Lower lobe of right lung (tissue), 2 donors: Measurements from ENCODE around the gene SLC22A3. TPM values are rescaled to one million over a fixed set of nuclear protein-coding genes. Genes with fewer than 3 reads are reported as not detected.

Experiments used
- ATAC-seq, 2 donors: fragments of 200-7000 bp; cut with Tn5 transposase; one replicate each; pipeline ENCODE4 v1.9.1; 2020 to 2022; ENCODE audit warnings: mild to moderate bottlenecking in 2 of 2, moderate library complexity in 2 of 2
- DNase-seq: peaks from one replicate; pipeline ENCODE4 v3.0.0-alpha.2; 2020
- H3K27ac ChIP-seq: fragments of 200-600 bp; one replicate; pipeline ENCODE4 v1.8.0; 2022
- H3K27me3 ChIP-seq: fragments of 200-600 bp; one replicate; pipeline ENCODE4 v1.8.0; 2022; ENCODE audit warnings: low read depth
- H3K36me3 ChIP-seq: fragments of 200-600 bp; one replicate; pipeline ENCODE4 v1.8.0; 2022; ENCODE audit warnings: mild to moderate bottlenecking
- H3K4me1 ChIP-seq: fragments of 200-600 bp; one replicate; pipeline ENCODE4 v1.8.0; 2022
- H3K4me3 ChIP-seq: fragments of 200-600 bp; one replicate; pipeline ENCODE4 v1.8.0; 2022; ENCODE audit warnings: mild to moderate bottlenecking
- H3K9me3 ChIP-seq: fragments of 200-600 bp; one replicate; pipeline ENCODE4 v1.8.0; 2022
- intact Hi-C: fragments of 100-400 bp; cut with DNase I; formaldehyde crosslinking; loops from one replicate; pipeline ENCODE4 v1.11.0; 2022
- total RNA-seq: library from RNA; stranded (reverse); fragmentation: NEBNext Ultra II Directional; extraction: Animal tissue kit (Norgen Biotek cat#: 25700); gene quantifications from one replicate; pipeline ENCODE4 v1.2.1, GENCODE V29; 2021
- TF ChIP-seq, protein P1 (sequence below): fragments of 200-600 bp; IDR thresholded peaks from one replicate; pipeline ENCODE4 v1.8.0; 2022; ENCODE audit warnings: antibody characterized with exemption, mild to moderate bottlenecking
- donor health status: DM: no; HTN: yes; CAD: no; lungs with severe emphysema.

Gene SLC22A3
- total RNA-seq, 1 donor from 2014 or later: 37.7 TPM

- no peak overlapping the region for H3K27ac ChIP-seq
- no peaks in the 10 kb centered on the region for H3K4me1 ChIP-seq
- no peak overlapping the region for H3K4me3 ChIP-seq
- intact Hi-C loops: no loop called here
- DNase-seq (no peak), ATAC-seq (no peak)
- TF ChIP-seq, protein P1, sequence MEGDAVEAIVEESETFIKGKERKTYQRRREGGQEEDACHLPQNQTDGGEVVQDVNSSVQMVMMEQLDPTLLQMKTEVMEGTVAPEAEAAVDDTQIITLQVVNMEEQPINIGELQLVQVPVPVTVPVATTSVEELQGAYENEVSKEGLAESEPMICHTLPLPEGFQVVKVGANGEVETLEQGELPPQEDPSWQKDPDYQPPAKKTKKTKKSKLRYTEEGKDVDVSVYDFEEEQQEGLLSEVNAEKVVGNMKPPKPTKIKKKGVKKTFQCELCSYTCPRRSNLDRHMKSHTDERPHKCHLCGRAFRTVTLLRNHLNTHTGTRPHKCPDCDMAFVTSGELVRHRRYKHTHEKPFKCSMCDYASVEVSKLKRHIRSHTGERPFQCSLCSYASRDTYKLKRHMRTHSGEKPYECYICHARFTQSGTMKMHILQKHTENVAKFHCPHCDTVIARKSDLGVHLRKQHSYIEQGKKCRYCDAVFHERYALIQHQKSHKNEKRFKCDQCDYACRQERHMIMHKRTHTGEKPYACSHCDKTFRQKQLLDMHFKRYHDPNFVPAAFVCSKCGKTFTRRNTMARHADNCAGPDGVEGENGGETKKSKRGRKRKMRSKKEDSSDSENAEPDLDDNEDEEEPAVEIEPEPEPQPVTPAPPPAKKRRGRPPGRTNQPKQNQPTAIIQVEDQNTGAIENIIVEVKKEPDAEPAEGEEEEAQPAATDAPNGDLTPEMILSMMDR: no peak
- no peaks in the 10 kb centered on the region for H3K36me3 ChIP-seq
- no peaks in the 10 kb centered on the region for H3K9me3 ChIP-seq
- H3K27me3 ChIP-seq: no peaks in the 10 kb centered on the region
Measured at GRCh38 chr6:160454303-160454702, 106.1 kb downstream of the SLC22A3 start.

DNA sequence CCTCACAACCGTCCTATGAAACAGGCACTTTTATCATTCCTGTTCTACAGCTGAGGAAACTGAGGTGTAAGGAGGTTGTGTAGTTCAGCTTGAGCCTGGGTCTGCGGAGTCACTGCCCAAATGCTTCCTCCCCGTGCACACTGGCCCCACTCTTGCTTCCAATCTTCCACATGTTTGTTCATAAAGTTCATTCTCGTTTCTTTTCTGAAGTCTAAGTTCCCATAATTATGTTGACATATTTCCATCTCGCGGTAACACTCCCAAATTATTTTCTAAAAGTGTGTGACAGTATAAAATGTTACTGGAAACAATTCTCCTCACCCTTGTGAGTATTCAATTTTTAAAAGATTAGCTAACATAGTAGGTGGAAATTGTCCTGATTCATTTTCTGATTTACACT is 106.9 kb downstream of the SLC22A3 start:
- no peak for ATAC-seq
- Histone ChIP-seq H3K36me3 (no peaks in the 10 kb centered on the region), H3K4me3 (no peak overlapping the region), H3K27me3 (no peaks in the 10 kb centered on the region), H3K27ac (no peak overlapping the region), H3K4me1 (no peaks in the 10 kb centered on the region), H3K9me3 (no peaks in the 10 kb centered on the region)
- no peak for DNase-seq
- intact Hi-C loops: no loop called here
- TF ChIP-seq, protein P1: no peak

- intact Hi-C loops: no loop called here
- Histone ChIP-seq H3K27ac (no peak overlapping the region), H3K4me3 (no peak overlapping the region), H3K9me3 (no peaks in the 10 kb centered on the region), H3K36me3 (no peaks in the 10 kb centered on the region), H3K27me3 (no peaks in the 10 kb centered on the region), H3K4me1 (no peaks in the 10 kb centered on the region)
- TF ChIP-seq, protein P1: peak; percentile 93
- ATAC-seq (peak; percentile 84 to 89), DNase-seq (peak; percentile 55)
Measured at GRCh38 chr6:160455541-160456213, 107.5 kb downstream of the SLC22A3 start.

DNA sequence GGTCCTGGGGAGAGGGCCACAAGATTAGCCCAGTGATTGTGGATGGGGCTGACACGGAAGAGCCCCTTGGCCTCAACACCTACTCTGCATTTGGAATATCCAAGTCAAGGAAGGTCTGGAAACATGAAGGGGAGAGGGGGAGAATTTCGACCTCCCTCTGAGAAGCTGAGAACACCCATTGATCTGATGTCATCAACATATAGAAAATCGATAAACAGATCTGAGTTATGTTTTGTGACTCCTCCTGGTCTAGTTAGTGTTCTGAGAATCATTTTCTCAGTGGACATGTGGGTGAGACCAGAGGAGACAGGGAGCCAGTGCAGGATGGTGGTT is 108.0 kb downstream of the SLC22A3 start:
- intact Hi-C loops: no loop called here
- Histone ChIP-seq H3K27ac (no peak overlapping the region), H3K36me3 (no peaks in the 10 kb centered on the region), H3K9me3 (no peaks in the 10 kb centered on the region), H3K4me1 (no peaks in the 10 kb centered on the region), H3K27me3 (no peaks in the 10 kb centered on the region), H3K4me3 (no peak overlapping the region)
- TF ChIP-seq, protein P1: no peak
- no peak for ATAC-seq
- no peak for DNase-seq

DNA sequence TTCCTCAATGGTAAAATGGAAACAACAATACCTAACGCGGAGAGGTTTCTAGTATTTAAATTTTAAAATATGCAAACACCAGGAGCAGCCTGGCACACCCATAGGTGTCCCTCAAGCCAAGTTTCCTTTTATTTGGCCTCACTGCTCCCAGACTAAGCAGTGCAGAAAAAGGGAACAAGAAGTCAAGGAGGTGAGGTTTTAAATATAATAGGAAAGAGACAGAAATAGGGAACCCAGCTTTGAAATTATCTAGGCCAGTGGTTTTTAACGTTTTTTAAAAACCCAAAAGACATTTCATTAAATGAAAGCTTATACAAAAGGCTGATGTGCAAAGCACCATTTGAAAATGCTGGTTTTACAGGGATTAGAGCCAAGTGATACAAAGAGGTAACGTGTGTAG is 109.6 kb downstream of the SLC22A3 start:
- no peak for ATAC-seq
- Histone ChIP-seq H3K36me3 (no peaks in the 10 kb centered on the region), H3K4me1 (no peaks in the 10 kb centered on the region), H3K27me3 (no peaks in the 10 kb centered on the region), H3K4me3 (no peak overlapping the region), H3K27ac (no peak overlapping the region), H3K9me3 (no peaks in the 10 kb centered on the region)
- intact Hi-C loops: no loop called here
- DNase-seq: no peak
- TF ChIP-seq, protein P1: no peak
